SJSA1 (cell line): ENCODE results near the gene MROH9. TPM values are rescaled to one million over a fixed set of nuclear protein-coding genes. Genes with fewer than 3 reads are reported as not detected.
"Not testable (repeated sequence)": the region's sequence is repeated elsewhere in the genome, so short reads cannot be mapped to it uniquely, and the experiment has no call there.

Experiments used
- DNase-seq, 2 experiments: peaks; one replicate each; pipeline ENCODE4 v3.0.0-alpha.2; 2015 to 2020; ENCODE audit warnings: low spot score in 2 of 2, low read depth in 1 of 2
- H3K27ac ChIP-seq: fragments of 250-450 bp; sonication (Bioruptor Pico); 2 replicates; pipeline ENCODE4 v1.5.1; 2020; ENCODE audit warnings: mild to moderate bottlenecking, moderate library complexity
- H3K27me3 ChIP-seq: fragments of 250-450 bp; sonication (Bioruptor Pico); replicated peaks from 2 replicates; pipeline ENCODE4 v1.5.1; 2020; ENCODE audit warnings: mild to moderate bottlenecking, moderate library complexity
- H3K36me3 ChIP-seq: fragments of 250-450 bp; sonication (Bioruptor Pico); 2 replicates; pipeline ENCODE4 v1.5.1; 2020; ENCODE audit warnings: mild to moderate bottlenecking
- H3K4me1 ChIP-seq: fragments of 250-450 bp; sonication (Bioruptor Pico); replicated peaks from 2 replicates; pipeline ENCODE4 v1.6.1; 2021; ENCODE audit warnings: mild to moderate bottlenecking
- H3K4me3 ChIP-seq: fragments of 250-450 bp; sonication (Bioruptor Pico); 2 replicates; pipeline ENCODE4 v1.5.1; 2020; ENCODE audit warnings: mild to moderate bottlenecking
- H3K9me3 ChIP-seq: fragments of 250-450 bp; sonication (Bioruptor Pico); replicated peaks from 2 replicates; pipeline ENCODE4 v1.5.1; 2020; ENCODE audit warnings: mild to moderate bottlenecking
- total RNA-seq: library from RNA; depleted of rRNA; stranded (reverse); fragments of >200 nt; shearing (Covaris generic); gene quantifications from 2 replicates; pipeline ENCODE4 v1.2.3, GENCODE V29; 2014

The MROH9 gene
- total RNA-seq, 1 experiment from 2014 or later: not detected

DNA sequence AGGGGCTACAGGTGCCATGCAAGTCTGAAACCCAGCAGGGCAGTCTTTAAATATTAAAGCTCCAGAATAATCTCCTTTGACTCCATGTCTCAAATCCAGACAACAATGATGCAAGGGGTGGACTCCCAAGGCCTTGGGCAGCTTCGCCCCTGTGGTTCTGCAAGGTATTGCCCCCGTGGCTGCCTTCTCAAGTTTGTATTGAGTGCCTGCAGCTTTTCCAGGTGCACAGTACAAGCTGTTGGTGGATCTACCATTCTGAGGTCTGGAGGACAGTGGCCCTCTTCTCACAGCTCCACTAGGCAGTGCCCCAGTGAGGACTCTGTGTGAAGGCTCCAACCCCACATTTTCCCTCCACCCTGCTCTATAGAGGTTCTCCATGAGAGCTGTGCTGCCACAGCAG, 3.7 kb upstream of the MROH9 start:
- Histone ChIP-seq H3K4me1 (no peaks in the 10 kb centered on the region), H3K9me3 (no peaks in the 10 kb centered on the region), H3K27ac (no peak overlapping the region), H3K27me3 (no peaks in the 10 kb centered on the region), H3K36me3 (no peaks in the 10 kb centered on the region), H3K4me3 (no peak overlapping the region)
- DNase-seq: no peak

DNA sequence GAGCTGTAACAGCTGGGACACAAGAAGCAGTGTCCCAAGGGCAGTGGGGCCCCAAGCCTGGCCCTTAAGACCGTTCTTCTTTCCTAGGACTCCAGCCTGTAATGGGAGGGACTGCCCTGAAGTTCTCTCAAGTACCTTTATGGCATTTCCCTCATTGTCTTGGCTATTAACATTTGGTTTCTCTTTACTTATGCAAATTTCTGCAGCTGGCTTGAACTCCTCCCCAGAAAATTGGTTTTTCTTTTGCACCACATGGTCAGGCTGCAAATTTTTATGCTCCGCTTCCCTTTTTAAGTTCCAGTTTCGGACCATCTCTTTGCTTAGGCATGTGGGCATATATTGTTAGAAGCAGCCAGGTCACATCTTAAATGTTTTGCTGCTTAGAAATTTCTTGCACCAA, 3.1 kb upstream of the MROH9 start:
- H3K4me3 ChIP-seq: no peak overlapping the region
- H3K27ac ChIP-seq: no peak overlapping the region
- no peaks in the 10 kb centered on the region for H3K9me3 ChIP-seq
- H3K4me1 ChIP-seq: no peaks in the 10 kb centered on the region
- no peak for DNase-seq
- no peaks in the 10 kb centered on the region for H3K27me3 ChIP-seq
- no peaks in the 10 kb centered on the region for H3K36me3 ChIP-seq

DNA sequence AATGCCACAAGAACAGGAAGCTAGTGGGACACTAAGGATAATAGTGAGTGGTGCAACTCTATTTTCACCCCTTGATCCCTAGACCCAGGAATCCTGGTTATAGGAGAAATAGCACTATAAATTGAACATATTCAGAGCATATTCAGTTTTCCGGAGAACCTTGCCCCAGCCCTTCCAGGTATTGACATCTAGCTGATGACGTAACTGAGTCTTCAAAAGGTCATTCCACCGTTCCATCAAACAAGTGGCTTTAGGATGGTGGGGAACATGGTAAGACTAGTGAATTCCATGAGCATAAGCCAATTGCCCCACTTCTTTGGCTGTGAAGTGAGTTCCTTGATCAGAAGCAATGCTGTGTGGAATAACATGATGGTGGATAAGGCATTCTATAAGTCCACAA, 2.9 kb downstream of the MROH9 start:
- H3K9me3 ChIP-seq: no peaks in the 10 kb centered on the region
- no peak overlapping the region for H3K27ac ChIP-seq
- no peaks in the 10 kb centered on the region for H3K27me3 ChIP-seq
- no peaks in the 10 kb centered on the region for H3K36me3 ChIP-seq
- no peak overlapping the region for H3K4me3 ChIP-seq
- DNase-seq: no peak
- no peaks in the 10 kb centered on the region for H3K4me1 ChIP-seq

DNA sequence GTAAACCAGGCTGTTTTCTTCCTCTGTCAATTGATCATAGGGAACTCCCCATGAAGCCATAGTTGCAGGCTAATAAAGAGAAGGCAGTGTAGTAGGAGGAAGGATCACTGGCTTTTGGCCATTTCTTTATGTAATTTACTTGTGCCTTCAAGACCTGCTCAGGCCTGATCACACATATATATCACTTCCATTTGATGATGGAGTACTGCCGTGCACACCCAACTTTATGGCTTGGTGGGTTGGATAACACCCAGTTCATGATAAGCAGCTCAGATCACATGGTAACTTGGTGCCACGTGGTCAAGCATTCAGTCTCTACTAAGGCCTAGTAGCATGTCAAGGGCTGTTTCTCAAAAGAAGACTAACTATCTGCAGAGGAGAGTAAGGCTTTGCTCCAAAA, 4.1 kb downstream of the MROH9 start:
- DNase-seq: no peak
- Histone ChIP-seq H3K27me3 (no peaks in the 10 kb centered on the region; the same call in 1 of the 2 replicates), H3K9me3 (no peaks in the 10 kb centered on the region), H3K36me3 (no peaks in the 10 kb centered on the region), H3K27ac (no peak overlapping the region), H3K4me3 (no peak overlapping the region), H3K4me1 (no peaks in the 10 kb centered on the region)

DNA sequence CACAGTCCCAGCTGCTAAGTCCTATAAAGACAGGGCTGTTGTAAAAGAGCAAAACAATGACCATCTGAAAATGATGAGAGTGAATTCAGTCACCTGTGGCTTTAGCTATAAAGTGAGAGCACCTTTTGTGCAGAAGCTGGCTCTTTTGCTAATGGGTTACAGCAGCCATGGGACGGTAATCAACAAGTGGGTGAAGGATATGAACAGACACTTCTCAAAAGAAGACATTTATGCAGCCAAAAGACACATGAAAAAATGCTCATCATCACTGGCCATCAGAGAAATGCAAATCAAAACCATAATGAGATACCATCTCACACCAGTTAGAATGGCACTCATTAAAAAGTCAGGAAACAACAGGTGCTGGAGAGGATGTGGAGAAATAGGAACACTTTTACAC, 16.4 kb downstream of the MROH9 start:
- not testable (repeated sequence) for DNase-seq, H3K9me3 ChIP-seq, H3K27me3 ChIP-seq, H3K27ac ChIP-seq, H3K4me1 ChIP-seq, H3K36me3 ChIP-seq, H3K4me3 ChIP-seq

DNA sequence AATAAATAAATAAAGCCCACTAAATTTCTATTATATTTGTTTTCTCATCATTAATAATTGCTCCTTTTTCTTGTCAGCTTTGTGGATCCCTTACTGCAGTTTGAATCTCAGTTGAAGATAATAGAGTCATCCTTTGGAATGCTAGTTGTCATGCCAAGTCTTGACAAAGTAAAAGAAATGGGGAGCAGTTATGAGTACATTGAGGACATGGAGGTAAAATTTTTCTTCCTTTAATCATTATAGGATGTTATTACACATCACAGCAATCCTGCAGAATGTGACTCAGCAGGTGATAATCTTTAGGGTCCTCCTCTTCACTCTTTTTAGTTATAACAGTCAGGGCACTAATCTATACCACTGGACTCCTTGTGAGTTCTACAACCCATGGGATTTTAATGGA, 24.1 kb downstream of the MROH9 start:
- no peak for DNase-seq
- Histone ChIP-seq H3K9me3 (no peaks in the 10 kb centered on the region), H3K27ac (no peak overlapping the region), H3K27me3 (no peaks in the 10 kb centered on the region), H3K4me3 (no peak overlapping the region), H3K4me1 (no peaks in the 10 kb centered on the region), H3K36me3 (no peaks in the 10 kb centered on the region)

DNA sequence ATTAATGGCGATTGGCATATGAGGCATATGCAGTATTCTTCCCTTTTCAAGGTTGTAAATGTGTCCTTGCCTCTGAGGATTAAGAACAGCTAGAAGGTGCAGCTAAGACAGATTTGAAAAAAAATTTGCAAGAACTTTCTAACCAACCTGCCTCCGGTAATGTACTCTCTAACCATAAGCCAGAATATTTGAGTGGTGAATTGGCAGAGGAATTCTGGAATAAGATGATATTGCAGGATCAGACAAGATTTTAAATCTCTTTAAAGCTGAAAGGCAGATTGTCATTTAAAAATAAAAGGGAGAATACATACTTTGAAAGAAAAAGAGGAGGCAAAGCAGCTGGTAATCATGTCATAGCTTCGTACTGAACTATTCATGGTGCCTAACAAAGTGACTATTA, 29.2 kb downstream of the MROH9 start:
- H3K36me3 ChIP-seq: no peaks in the 10 kb centered on the region
- no peak overlapping the region for H3K4me3 ChIP-seq
- H3K27ac ChIP-seq: no peak overlapping the region
- DNase-seq: no peak
- H3K9me3 ChIP-seq: no peaks in the 10 kb centered on the region
- no peaks in the 10 kb centered on the region for H3K27me3 ChIP-seq
- no peaks in the 10 kb centered on the region for H3K4me1 ChIP-seq

DNA sequence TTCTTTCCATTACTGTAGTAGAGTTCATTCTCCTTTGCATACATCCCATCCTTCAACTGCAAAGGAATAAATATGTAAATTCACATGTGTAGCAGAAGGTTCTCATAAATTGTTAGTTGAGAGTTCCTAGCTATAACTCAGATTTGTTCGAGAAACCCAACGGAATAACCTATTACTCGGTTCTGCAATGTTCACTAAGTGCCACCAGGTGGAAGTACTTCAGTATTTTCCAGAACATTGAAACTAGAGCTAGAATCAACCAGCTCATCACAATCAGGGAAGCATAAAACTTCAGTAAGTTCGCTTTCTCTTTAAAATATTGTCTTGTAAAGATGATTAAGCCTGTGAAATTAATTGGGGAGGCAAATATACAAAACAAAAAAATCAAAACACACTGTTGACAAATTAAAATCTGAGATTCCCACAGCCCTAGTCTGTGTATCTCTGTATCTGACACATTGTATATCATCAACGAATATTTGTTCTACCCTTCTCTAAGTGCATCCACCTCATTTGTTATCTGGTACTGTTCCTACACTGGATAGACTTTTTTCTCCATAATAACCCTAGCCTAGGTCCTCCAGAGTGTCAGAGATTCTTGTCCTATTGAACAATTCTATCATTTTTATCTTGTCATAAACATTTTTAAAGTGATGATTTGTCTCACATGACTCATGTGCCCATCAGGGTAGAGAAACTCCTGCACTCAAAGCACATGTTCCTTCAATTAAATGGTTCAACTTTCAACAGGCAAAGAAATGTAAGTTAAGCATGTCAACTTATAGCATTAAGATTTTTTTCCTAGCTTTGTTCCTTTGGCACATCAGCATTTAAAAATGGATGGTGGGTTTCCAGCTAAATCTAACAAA, 31.9 kb downstream of the MROH9 start:
- H3K9me3 ChIP-seq: no peaks in the 10 kb centered on the region
- no peak overlapping the region for H3K4me3 ChIP-seq
- H3K4me1 ChIP-seq: no peaks in the 10 kb centered on the region
- no peak overlapping the region for H3K27ac ChIP-seq
- no peaks in the 10 kb centered on the region for H3K36me3 ChIP-seq
- DNase-seq: peak in 1 of 2 experiments; percentile 14
- H3K27me3 ChIP-seq: no peaks in the 10 kb centered on the region; the same call in 1 of the 2 replicates

DNA sequence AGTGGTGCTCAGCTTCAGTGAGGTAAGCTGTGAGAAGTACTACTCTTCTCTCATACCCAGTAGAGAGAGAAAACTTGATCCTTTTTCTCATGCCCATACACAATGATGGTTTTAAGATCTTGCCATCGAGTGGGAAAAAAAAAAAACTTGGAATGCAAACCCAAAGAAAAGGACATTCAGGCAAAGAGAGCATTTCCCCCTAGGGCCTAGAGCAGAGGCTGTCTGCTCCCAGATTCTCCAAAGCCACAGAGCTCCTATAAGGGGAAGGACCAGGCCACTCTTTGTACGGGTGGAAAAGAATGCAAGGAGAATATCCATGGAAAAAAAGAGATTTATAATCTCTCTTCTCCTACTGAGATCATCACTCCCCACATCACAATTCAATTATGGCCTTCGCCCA, 34.9 kb downstream of the MROH9 start:
- no peak for DNase-seq
- Histone ChIP-seq H3K36me3 (no peaks in the 10 kb centered on the region), H3K27ac (no peak overlapping the region), H3K9me3 (no peaks in the 10 kb centered on the region), H3K27me3 (no peaks in the 10 kb centered on the region; the same call in 1 of the 2 replicates), H3K4me3 (no peak overlapping the region), H3K4me1 (no peaks in the 10 kb centered on the region)

DNA sequence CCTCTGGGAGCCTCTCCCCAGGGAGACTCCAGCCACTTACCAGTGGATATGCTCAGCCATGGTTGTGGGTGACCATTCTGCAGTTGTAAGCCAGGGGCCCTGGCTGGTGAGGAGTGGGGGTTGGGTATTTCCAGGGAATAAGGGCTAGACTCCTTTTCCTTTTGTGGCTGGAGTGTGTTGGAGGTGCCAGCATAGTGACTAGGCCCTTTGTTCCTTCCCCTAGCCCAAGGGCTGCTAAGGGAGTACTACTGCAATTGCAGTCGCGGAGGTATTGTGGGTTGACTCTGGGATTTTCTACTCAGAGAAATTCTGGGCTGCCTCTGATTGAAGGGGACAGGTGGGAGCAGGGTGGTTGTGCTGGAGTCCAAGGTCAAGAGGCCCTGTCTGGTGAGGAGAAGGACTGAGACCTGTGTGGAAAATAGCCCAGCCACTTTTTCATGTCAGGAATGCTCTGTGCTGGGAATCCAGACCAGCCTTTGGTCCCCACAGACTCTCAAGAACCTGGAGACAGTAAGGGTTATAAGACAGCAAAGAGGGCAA, 43.1 kb downstream of the MROH9 start:
- no peaks in the 10 kb centered on the region for H3K4me1 ChIP-seq
- no peaks in the 10 kb centered on the region for H3K27me3 ChIP-seq
- H3K36me3 ChIP-seq: no peaks in the 10 kb centered on the region
- no peak overlapping the region for H3K27ac ChIP-seq
- DNase-seq: no peak
- H3K9me3 ChIP-seq: no peaks in the 10 kb centered on the region
- no peak overlapping the region for H3K4me3 ChIP-seq

DNA sequence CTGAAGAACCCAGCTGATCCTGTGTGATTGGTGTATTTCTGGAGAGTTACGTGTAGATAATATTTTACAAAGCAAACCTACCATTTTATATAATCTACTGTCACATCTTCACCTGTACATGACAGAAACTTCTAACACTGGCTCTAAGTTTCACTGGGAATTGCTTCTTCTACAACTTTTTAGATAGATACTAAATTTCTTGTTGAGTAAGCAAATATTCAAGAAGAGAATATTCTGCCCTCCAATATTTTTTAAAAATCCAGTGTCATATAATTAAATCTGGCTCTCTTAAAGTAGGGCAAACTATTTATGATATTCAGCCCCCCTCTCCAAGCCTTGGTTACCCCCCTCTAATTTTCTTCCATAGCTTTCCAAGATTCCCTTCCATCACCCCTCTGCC, 50.1 kb downstream of the MROH9 start:
- Histone ChIP-seq H3K4me1 (no peaks in the 10 kb centered on the region), H3K27me3 (no peaks in the 10 kb centered on the region), H3K4me3 (no peak overlapping the region), H3K9me3 (no peaks in the 10 kb centered on the region), H3K36me3 (no peaks in the 10 kb centered on the region), H3K27ac (no peak overlapping the region)
- no peak for DNase-seq

DNA sequence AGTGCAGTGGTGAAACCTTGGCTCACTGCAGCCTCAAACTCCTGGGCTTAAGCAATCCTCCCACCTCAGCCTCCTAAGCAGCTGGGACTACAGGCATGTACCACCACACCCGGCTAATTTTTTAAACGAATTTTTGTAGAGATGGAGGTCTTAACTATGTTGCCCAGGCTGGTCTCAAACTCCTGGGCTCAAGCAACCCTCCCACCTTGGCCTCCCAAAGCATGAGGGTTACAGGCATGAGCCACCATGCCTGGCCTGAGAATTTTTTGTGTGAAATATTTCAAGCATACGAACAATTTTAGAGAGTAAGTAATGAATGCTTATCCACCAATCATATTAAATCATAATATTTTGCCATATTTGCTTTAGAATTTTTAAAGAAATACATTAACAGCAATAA, 51.6 kb downstream of the MROH9 start:
- DNase-seq: no peak
- no peak overlapping the region for H3K27ac ChIP-seq

DNA sequence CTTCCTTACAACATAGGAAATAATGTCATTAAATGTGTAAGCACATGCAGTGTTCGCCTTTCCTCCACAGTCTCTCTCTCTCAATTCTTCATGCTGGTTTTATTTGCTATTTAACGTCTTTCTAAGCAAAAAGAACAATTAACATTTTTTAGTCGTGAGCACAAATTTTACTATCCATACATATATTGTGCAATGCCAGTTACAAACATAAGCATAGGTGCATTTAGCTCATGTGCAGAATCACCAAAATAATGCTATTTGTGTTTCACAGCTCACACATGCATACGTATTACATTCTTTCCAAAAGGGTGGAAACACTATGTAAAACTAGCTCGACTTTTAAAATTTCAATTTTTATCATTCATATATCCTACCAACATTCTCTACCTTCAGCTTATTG, 52.1 kb downstream of the MROH9 start:
- no peaks in the 10 kb centered on the region for H3K36me3 ChIP-seq
- H3K27me3 ChIP-seq: no peaks in the 10 kb centered on the region
- no peaks in the 10 kb centered on the region for H3K4me1 ChIP-seq
- H3K4me3 ChIP-seq: no peak overlapping the region
- DNase-seq: no peak
- no peak overlapping the region for H3K27ac ChIP-seq
- H3K9me3 ChIP-seq: no peaks in the 10 kb centered on the region

More for the DNA sequence above, 51.6 kb downstream of the MROH9 start:
- Histone ChIP-seq H3K27me3 (no peaks in the 10 kb centered on the region), H3K9me3 (no peaks in the 10 kb centered on the region), H3K4me3 (no peak overlapping the region), H3K36me3 (no peaks in the 10 kb centered on the region), H3K4me1 (no peaks in the 10 kb centered on the region)

DNA sequence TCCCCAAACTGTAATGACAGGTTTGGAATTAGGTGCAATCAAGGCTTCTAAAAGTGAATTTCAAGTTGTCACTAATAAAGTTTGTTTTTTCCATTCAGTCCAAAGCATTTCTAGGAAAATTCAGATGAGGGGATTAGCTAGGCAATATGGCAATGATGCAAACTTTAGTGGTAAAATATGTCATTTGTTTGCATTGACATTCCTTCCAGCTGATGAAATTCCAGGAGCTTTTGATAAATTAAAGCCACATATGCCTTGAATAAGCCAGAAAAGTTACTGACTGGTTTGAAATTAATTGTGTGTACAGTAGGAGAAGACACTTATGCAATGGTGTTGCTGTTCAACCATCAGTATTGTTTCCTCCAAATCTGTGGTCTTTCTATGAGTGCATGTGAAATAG, 57.8 kb downstream of the MROH9 start:
- Histone ChIP-seq H3K36me3 (no peaks in the 10 kb centered on the region), H3K9me3 (no peaks in the 10 kb centered on the region), H3K4me1 (no peaks in the 10 kb centered on the region), H3K4me3 (no peak overlapping the region), H3K27ac (no peak overlapping the region), H3K27me3 (no peaks in the 10 kb centered on the region; the same call in 1 of the 2 replicates)
- DNase-seq: no peak
